Measurements from ENCODE around the gene LRRTM2. TPM values are rescaled to one million over a fixed set of nuclear protein-coding genes. Genes with fewer than 3 reads are reported as not detected.

LRRTM2 gene
- total RNA-seq, 1 donor from 2014 or later: 1.2 TPM

DNA sequence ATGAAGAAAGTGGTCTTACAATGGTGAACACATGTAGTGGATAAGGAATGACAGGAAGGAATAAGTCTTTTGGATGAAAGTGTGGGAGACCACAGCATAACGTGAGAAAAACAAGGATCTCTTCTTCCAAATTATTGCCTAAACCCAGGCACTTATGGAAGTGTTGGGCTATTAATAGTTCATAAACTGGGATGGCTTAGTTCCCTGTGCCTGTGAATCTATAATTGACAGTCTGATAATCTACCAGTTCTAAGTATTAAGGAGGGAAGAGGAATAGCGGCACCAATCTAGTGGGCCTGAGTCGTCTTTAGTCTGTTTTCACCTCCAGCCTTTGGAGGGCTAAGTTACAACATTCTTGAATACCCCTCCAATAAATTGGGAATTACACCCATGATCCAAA, 39.2 kb upstream of the LRRTM2 start:
- Histone ChIP-seq H3K9me3 (no peaks in the 10 kb centered on the region), H3K27ac (no peak overlapping the region), H3K27me3 (no peaks in the 10 kb centered on the region), H3K4me1 (no peaks in the 10 kb centered on the region), H3K4me3 (no peak overlapping the region), H3K36me3 (peaks cover 0 to 7% of the 10 kb centered on the region in 2 donors)
- no peak for DNase-seq (ENCODE audit: extremely low spot score in 2 of 2)
- TF ChIP-seq, protein P1, sequence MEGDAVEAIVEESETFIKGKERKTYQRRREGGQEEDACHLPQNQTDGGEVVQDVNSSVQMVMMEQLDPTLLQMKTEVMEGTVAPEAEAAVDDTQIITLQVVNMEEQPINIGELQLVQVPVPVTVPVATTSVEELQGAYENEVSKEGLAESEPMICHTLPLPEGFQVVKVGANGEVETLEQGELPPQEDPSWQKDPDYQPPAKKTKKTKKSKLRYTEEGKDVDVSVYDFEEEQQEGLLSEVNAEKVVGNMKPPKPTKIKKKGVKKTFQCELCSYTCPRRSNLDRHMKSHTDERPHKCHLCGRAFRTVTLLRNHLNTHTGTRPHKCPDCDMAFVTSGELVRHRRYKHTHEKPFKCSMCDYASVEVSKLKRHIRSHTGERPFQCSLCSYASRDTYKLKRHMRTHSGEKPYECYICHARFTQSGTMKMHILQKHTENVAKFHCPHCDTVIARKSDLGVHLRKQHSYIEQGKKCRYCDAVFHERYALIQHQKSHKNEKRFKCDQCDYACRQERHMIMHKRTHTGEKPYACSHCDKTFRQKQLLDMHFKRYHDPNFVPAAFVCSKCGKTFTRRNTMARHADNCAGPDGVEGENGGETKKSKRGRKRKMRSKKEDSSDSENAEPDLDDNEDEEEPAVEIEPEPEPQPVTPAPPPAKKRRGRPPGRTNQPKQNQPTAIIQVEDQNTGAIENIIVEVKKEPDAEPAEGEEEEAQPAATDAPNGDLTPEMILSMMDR (IDR thresholded peaks at IDR 0.05): no peak
- TF ChIP-seq POLR2A (IDR thresholded peaks at IDR 0.05) (no peak), POLR2AphosphoS5 (IDR thresholded peaks at IDR 0.05; ENCODE audit: insufficient read depth in 1 of 2, low read depth in 1 of 2) (no peak)
- intact Hi-C loops (cut with DNase I): no loop called here

DNA sequence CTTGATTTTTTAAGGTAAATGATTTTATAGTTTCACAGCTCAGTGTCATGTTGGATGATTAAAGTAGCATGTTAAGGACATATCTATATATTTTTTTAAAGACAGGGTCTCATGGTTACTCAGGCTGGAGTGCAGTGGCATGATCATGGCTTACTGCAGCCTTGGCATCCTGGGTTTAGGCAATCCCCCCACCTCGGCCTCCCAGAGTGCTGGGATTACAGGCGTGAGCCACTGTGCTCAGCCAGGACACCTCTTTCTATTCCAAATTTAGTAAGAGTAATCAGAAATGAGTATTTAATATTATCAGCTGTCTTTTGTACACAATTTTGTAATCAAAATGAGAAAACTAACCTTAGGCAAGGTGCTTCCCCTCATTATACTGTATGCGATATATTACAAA, 38.6 kb upstream of the LRRTM2 start:
- intact Hi-C loops (cut with DNase I): no loop called here
- Histone ChIP-seq H3K27me3 (no peaks in the 10 kb centered on the region), H3K27ac (no peak overlapping the region), H3K36me3 (peaks cover 0 to 7% of the 10 kb centered on the region in 2 donors), H3K4me1 (no peaks in the 10 kb centered on the region), H3K4me3 (no peak overlapping the region), H3K9me3 (no peaks in the 10 kb centered on the region)
- TF ChIP-seq, protein P1 (IDR thresholded peaks at IDR 0.05): no peak
- TF ChIP-seq POLR2A (IDR thresholded peaks at IDR 0.05): no peak
- TF ChIP-seq POLR2AphosphoS5 (IDR thresholded peaks at IDR 0.05; ENCODE audit: insufficient read depth in 1 of 2, low read depth in 1 of 2): no peak
- DNase-seq (ENCODE audit: extremely low spot score in 2 of 2): no peak

DNA sequence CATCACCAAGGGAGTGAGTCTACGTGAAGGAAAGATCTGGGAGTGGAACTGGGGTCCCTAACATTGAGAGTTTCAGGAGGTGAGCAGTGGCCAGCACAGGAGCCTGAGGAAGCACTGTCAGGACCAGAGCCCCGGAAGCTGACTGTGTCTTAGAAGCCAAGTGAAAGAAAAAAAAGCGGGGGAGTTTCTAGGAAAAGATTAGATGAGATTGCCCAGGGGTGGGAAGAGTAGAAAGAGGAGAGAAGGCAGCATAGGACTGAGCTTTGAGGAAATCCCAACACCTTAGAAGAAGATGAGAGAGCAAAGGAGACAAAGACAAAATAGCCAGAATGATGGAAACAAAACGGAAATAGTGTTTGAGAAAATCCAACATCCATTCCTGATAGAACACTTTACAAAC, 37.0 kb upstream of the LRRTM2 start:
- H3K9me3 ChIP-seq: no peaks in the 10 kb centered on the region
- DNase-seq (ENCODE audit: extremely low spot score in 2 of 2): no peak
- TF ChIP-seq POLR2AphosphoS5 (IDR thresholded peaks at IDR 0.05; ENCODE audit: insufficient read depth in 1 of 2, low read depth in 1 of 2): no peak
- TF ChIP-seq, protein P1 (IDR thresholded peaks at IDR 0.05): no peak
- TF ChIP-seq POLR2A (IDR thresholded peaks at IDR 0.05): no peak
- H3K4me3 ChIP-seq: no peak overlapping the region
- no peaks in the 10 kb centered on the region for H3K4me1 ChIP-seq
- peaks cover 0 to 7% of the 10 kb centered on the region in 2 donors for H3K36me3 ChIP-seq
- H3K27me3 ChIP-seq: no peaks in the 10 kb centered on the region
- H3K27ac ChIP-seq: no peak overlapping the region
- intact Hi-C loops (cut with DNase I): no loop called here

DNA sequence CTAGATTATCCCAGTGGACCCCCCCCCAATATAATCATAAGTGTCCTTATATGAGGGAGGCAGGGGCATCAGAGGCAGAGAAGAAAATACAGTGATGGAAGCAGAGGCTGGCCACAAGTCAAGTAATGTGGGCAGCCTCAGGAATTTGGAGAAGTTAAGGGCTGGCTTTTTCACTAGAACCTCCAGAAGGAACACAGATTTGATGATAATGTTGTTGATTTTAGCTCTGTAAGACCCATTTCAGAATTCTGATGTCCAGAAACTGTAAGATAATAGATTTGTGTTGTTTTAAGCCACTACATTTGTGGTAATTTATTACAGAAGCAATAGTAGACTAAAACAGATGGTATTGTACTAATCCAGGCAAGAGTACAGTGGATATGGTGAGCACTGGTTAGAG, 36.3 kb upstream of the LRRTM2 start:
- Histone ChIP-seq H3K9me3 (no peaks in the 10 kb centered on the region), H3K36me3 (peaks cover 0 to 14% of the 10 kb centered on the region in 2 donors), H3K4me3 (no peak overlapping the region), H3K27me3 (no peaks in the 10 kb centered on the region), H3K27ac (no peak overlapping the region), H3K4me1 (no peaks in the 10 kb centered on the region)
- TF ChIP-seq, protein P1 (IDR thresholded peaks at IDR 0.05): no peak
- intact Hi-C loops (cut with DNase I): no loop called here
- no peak for DNase-seq (ENCODE audit: extremely low spot score in 2 of 2)

DNA sequence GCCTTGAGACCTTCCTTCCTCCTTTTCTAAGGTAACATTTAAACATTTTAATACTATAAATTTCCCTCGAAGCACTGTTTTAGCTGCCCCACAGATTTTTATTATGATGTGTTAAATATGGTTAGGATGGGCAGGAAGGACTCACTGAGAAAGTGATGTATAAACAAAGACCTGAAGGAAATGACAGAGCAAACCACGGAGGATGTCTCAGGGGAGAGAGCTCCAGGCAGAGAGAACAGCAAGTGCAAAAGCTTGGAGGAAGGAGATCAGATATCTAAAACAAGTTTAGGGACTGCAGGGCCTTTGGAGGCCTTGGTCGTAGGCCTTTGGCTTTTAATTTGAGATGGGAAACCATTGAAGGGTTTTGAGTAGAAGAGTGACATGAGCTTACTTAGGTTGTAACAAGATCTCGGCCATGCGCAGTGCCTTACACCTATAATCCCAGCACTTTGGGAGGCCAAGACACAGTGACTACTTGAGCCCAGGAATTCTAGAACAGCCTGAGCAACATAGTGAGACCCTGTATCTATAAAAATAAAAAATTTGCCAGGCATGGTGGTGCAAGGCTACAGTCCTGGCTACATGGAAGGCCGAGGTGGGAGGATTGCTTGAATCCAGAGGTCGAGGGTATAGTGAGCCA, 35.5 kb upstream of the LRRTM2 start:
- Histone ChIP-seq H3K36me3 (peaks cover 0 to 19% of the 10 kb centered on the region in 2 donors), H3K9me3 (no peaks in the 10 kb centered on the region), H3K4me1 (no peaks in the 10 kb centered on the region), H3K4me3 (no peak overlapping the region), H3K27me3 (no peaks in the 10 kb centered on the region), H3K27ac (no peak overlapping the region)
- TF ChIP-seq POLR2A (IDR thresholded peaks at IDR 0.05): no peak
- TF ChIP-seq, protein P1 (IDR thresholded peaks at IDR 0.05): no peak
- no peak for DNase-seq (ENCODE audit: extremely low spot score in 2 of 2)
- intact Hi-C loops (cut with DNase I): no loop called here

Data from vagina (tissue), 2 donors.